HepG2 (cell line): ENCODE results near the gene SLC43A1. TPM values are rescaled to one million over a fixed set of nuclear protein-coding genes. Genes with fewer than 3 reads are reported as not detected.

Source experiments
- AHR ChIP-seq: IDR thresholded peaks from 2 replicates; pipeline ENCODE4 v1.6.1; 2018; ENCODE audit warnings: missing genetic modification reagents, missing compliant biosample characterization
- ATM ChIP-seq: fragments of 450-650 bp; IDR thresholded peaks from 2 replicates; pipeline ENCODE4 v1.7.1; 2017; ENCODE audit warnings: mild to moderate bottlenecking, borderline replicate concordance
- FOSL1 ChIP-seq: sonication (generic); formaldehyde crosslinking; IDR thresholded peaks from 2 replicates; pipeline ENCODE4 v1.9.0; 2021; ENCODE audit warnings: missing genetic modification reagents, borderline replicate concordance
- FOSL2 ChIP-seq: sonication (generic); formaldehyde crosslinking; IDR thresholded peaks from 2 replicates; pipeline ENCODE4 v1.4.0; 2020; ENCODE audit warnings: missing genetic modification reagents
- JUNB ChIP-seq: sonication (generic); formaldehyde crosslinking; IDR thresholded peaks from 2 replicates; pipeline ENCODE4 v1.8.0; 2022; ENCODE audit warnings: missing genetic modification reagents, mild to moderate bottlenecking, borderline replicate concordance
- MED8 ChIP-seq: sonication (generic); formaldehyde crosslinking; IDR thresholded peaks from 2 replicates; pipeline ENCODE4 v1.8.1; 2023; ENCODE audit warnings: mild to moderate bottlenecking, missing genetic modification reagents; ENCODE audit not compliant: insufficient replicate concordance
- MEF2D ChIP-seq: sonication (generic); formaldehyde crosslinking; IDR thresholded peaks from 2 replicates; pipeline ENCODE4 v1.5.1; 2020; ENCODE audit warnings: mild to moderate bottlenecking, missing genetic modification reagents
- MEIS1 ChIP-seq: sonication (generic); formaldehyde crosslinking; IDR thresholded peaks from 2 replicates; pipeline ENCODE4 v1.9.0; 2021; ENCODE audit warnings: mild to moderate bottlenecking, missing genetic modification reagents, moderate library complexity, borderline replicate concordance
- MTA1 ChIP-seq: sonication (generic); formaldehyde crosslinking; IDR thresholded peaks from 2 replicates; pipeline ENCODE4 v1.4.0; 2020; ENCODE audit warnings: missing genetic modification reagents, mild to moderate bottlenecking, borderline replicate concordance
- MXD1 ChIP-seq: sonication (generic); formaldehyde crosslinking; IDR thresholded peaks from 2 replicates; pipeline ENCODE4 v1.4.0; 2020; ENCODE audit warnings: mild to moderate bottlenecking, missing genetic modification reagents
- NR2F6 ChIP-seq, 2 experiments: IDR thresholded peaks; 2 replicates each; pipeline ENCODE4 v1.6.1; 2016; ENCODE audit warnings: antibody characterized with exemption in 1 of 2, mild to moderate bottlenecking in 1 of 2
- NRL ChIP-seq: sonication (generic); formaldehyde crosslinking; IDR thresholded peaks from 2 replicates; pipeline ENCODE4 v1.5.0; 2020; ENCODE audit warnings: missing genetic modification reagents, mild to moderate bottlenecking, moderate library complexity, borderline replicate concordance
- RBAK ChIP-seq: sonication (generic); formaldehyde crosslinking; IDR thresholded peaks from 2 replicates; pipeline ENCODE4 v1.5.1; 2020; ENCODE audit warnings: mild to moderate bottlenecking, missing genetic modification reagents
- SMAD1 ChIP-seq: sonication (generic); formaldehyde crosslinking; IDR thresholded peaks from 2 replicates; pipeline ENCODE4 v1.4.0; 2020; ENCODE audit warnings: missing genetic modification reagents, low read depth, mild to moderate bottlenecking, borderline replicate concordance
- TBL1XR1 ChIP-seq: fragments of 150-350 bp; IDR thresholded peaks from 2 replicates; pipeline ENCODE4 v1.6.1; 2014; ENCODE audit warnings: borderline replicate concordance, low read length; ENCODE audit not compliant: partially characterized antibody
- TCF7L2 ChIP-seq: IDR thresholded peaks from 2 replicates; pipeline ENCODE4 v1.6.1; 2011; ENCODE audit warnings: mild to moderate bottlenecking, low read depth, low read length, moderate library complexity
- THAP11 ChIP-seq: IDR thresholded peaks from 2 replicates; pipeline ENCODE4 v1.6.1; 2016; ENCODE audit warnings: missing biosample characterization, missing genetic modification reagents
- ZMYM4 ChIP-seq: sonication (generic); formaldehyde crosslinking; IDR thresholded peaks from 2 replicates; pipeline ENCODE4 v1.8.1; 2023; ENCODE audit warnings: mild to moderate bottlenecking, missing genetic modification reagents
- ZNF274 ChIP-seq: sonication (generic); formaldehyde crosslinking; IDR thresholded peaks from 2 replicates; pipeline ENCODE4 v1.5.1; 2020; ENCODE audit warnings: mild to moderate bottlenecking, missing genetic modification reagents
- ZNF564 ChIP-seq: sonication (generic); formaldehyde crosslinking; IDR thresholded peaks from 2 replicates; pipeline ENCODE4 v1.8.1; 2023; ENCODE audit warnings: mild to moderate bottlenecking, missing genetic modification reagents
- ZNF589 ChIP-seq: sonication (generic); formaldehyde crosslinking; conservative IDR thresholded peaks from 2 replicates; pipeline ENCODE4 v1.8.0; 2022; ENCODE audit warnings: mild to moderate bottlenecking, moderate library complexity, missing genetic modification reagents
- ZNF792 ChIP-seq: IDR thresholded peaks from 2 replicates; pipeline ENCODE4 v1.6.1; 2016
- ZNF878 ChIP-seq: sonication (generic); formaldehyde crosslinking; IDR thresholded peaks from 2 replicates; pipeline ENCODE4 v1.8.1; 2023; ENCODE audit warnings: mild to moderate bottlenecking, missing genetic modification reagents, moderate library complexity
- polyA plus RNA-seq, 8 experiments: library from polyadenylated mRNA; depleted of rRNA in 3 of 8; stranded (reverse) in 7 of 8; unstranded in 1 of 8; fragments of >200 nt; fragmentation: Illumina TruSeq in 4 of 8; extraction: Trizol in 4 of 8; gene quantifications; 2 replicates each; pipeline versions ENCODE4 v1.2.1 to v1.2.3, GENCODE V29; 2011 to 2016; ENCODE audit warnings: low read depth in 4 of 8, missing spikeins in 1 of 8, mixed read lengths in 1 of 8; ENCODE audit not compliant: insufficient read depth in 1 of 8
- total RNA-seq, 5 experiments: library from RNA; depleted of rRNA; stranded (reverse); fragments of >200 nt; fragmentation: Illumina TruSeq; extraction: Trizol; gene quantifications; 2 replicates each; pipeline ENCODE4 v1.2.3, GENCODE V29; 2016; ENCODE audit warnings: low read depth in 1 of 5
- TF ChIP-seq, protein P1 (sequence below): sonication (generic); formaldehyde crosslinking; IDR thresholded peaks from 2 replicates; pipeline ENCODE4 v1.4.0; 2020; ENCODE audit warnings: missing genetic modification reagents
- TF ChIP-seq, protein P2 (sequence below): sonication (generic); formaldehyde crosslinking; IDR thresholded peaks from 2 replicates; pipeline ENCODE4 v1.5.0; 2020; ENCODE audit warnings: missing genetic modification reagents
- TF ChIP-seq, protein P3 (sequence below): sonication (generic); formaldehyde crosslinking; IDR thresholded peaks from 2 replicates; pipeline ENCODE4 v1.8.1; 2023; ENCODE audit warnings: mild to moderate bottlenecking, moderate library complexity, missing genetic modification reagents
- TF ChIP-seq, protein P4 (sequence below): sonication (generic); formaldehyde crosslinking; IDR thresholded peaks from 2 replicates; pipeline ENCODE4 v1.8.1; 2023; ENCODE audit warnings: mild to moderate bottlenecking, missing genetic modification reagents, borderline replicate concordance

SLC43A1 gene
- total and polyA plus RNA-seq, 2 of the 13 experiments (the other 11 are each of a cell fraction or from before 2014, with no cell fraction given) = 72.3 to 87.6 TPM

DNA sequence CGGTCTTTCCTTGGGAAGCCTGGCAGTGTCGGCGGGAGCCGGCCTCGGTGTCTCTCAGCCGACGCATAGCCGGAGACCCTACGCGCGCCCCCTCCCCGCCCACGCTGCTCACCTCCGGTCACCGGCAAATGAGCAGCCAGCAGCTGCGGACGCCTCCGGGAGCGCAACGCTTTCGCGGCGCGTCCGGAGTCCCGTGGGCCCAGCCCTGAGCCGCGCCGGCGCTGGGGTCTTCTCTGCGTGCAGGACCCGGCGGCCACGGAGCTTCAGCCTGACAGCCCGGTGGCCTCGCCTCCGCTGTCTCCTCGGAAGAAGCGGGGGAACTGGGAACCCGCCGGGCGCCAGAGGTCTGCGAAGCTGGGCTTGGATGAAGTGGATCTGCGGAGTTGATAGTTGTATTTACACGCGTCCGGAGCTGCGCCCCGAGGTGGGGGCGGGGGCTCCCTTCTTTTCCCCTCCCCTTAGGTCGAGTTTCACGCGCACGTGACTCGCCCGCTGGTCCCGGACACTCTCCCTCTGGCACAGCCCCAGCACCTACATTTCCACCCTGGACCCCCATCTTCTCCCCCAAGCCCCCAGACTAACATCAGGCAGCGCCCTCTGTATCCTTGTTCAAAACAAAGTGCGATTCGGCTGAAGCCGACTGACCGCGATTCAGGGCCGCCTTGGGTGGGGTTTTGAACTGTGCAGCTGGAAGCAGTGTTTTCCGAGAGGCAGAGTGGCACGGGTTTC is at the start of gene SLC43A1 (continued):
- TF ChIP-seq ZNF589 (CRISPR knock-in tag) = no peak
- no peak for TF ChIP-seq TBL1XR1
- TF ChIP-seq ZNF878 (CRISPR knock-in tag) = peak; percentile 32; the same call in 1 of the 2 replicates
- peak; percentile 66 for TF ChIP-seq MED8 (CRISPR knock-in tag)
- TF ChIP-seq ATM = no peak
- no peak for TF ChIP-seq MEIS1 (CRISPR knock-in tag)
- no peak for TF ChIP-seq ZNF792 (CRISPR knock-in tag)
- TF ChIP-seq RBAK (CRISPR knock-in tag) = no peak
- peak; percentile 75; the same call in 1 of the 2 replicates for TF ChIP-seq MXD1 (CRISPR knock-in tag)
- TF ChIP-seq, protein P1, sequence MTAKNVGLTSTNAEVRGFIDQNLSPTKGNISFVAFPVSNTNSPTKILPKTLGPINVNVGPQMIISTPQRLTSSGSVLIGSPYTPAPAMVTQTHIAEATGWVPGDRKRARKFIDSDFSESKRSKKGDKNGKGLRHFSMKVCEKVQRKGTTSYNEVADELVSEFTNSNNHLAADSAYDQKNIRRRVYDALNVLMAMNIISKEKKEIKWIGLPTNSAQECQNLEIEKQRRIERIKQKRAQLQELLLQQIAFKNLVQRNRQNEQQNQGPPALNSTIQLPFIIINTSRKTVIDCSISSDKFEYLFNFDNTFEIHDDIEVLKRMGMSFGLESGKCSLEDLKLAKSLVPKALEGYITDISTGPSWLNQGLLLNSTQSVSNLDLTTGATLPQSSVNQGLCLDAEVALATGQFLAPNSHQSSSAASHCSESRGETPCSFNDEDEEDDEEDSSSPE (CRISPR knock-in tag) = peak; percentile 22; the same call in 1 of the 2 replicates
- TF ChIP-seq JUNB = no peak
- TF ChIP-seq ZNF274 (CRISPR knock-in tag) = no peak
- TF ChIP-seq THAP11 (CRISPR knock-in tag) = 0 out of 2 replicates have a peak, but pooled peaks have one; percentile 43
- no peak; the same call in 1 of the 2 replicates for TF ChIP-seq NR2F6 (IDR thresholded peaks at IDR 0.05)
- TF ChIP-seq NR2F6 (CRISPR knock-in tag; IDR thresholded peaks at IDR 0.05) = no peak
- no peak for TF ChIP-seq FOSL1
- TF ChIP-seq, protein P2, sequence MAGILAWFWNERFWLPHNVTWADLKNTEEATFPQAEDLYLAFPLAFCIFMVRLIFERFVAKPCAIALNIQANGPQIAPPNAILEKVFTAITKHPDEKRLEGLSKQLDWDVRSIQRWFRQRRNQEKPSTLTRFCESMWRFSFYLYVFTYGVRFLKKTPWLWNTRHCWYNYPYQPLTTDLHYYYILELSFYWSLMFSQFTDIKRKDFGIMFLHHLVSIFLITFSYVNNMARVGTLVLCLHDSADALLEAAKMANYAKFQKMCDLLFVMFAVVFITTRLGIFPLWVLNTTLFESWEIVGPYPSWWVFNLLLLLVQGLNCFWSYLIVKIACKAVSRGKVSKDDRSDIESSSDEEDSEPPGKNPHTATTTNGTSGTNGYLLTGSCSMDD (CRISPR knock-in tag) = no peak
- no peak for TF ChIP-seq MTA1 (CRISPR knock-in tag)
- TF ChIP-seq ZMYM4 (CRISPR knock-in tag) = no peak
- TF ChIP-seq, protein P3, sequence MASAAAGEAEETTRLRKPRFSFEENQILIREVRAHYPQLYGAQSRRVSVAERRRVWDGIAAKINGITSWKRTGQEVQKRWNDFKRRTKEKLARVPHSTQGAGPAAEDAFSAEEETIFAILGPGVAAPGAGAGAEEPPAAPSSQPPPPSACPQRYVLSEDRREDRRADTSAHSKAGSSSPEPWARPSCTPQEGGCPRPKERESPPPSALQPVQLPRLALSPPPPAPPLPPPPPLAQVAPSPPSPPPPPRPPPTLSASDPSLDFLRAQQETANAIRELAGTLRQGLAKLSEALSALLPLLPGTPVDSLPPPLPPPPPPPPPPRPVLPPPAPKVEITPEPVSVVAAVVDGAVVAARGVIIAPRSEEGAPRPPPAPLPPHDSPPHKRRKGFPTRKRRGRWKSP (CRISPR knock-in tag) = no peak
- no peak for TF ChIP-seq SMAD1
- TF ChIP-seq TCF7L2 = no peak
- TF ChIP-seq MEF2D (CRISPR knock-in tag) = 0 out of 2 replicates have a peak, but pooled peaks have one; percentile 35
- TF ChIP-seq AHR (CRISPR knock-in tag) = peak; percentile 62; the same call in 1 of the 2 replicates
- TF ChIP-seq, protein P4, sequence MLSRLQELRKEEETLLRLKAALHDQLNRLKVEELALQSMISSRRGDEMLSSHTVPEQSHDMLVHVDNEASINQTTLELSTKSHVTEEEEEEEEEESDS (CRISPR knock-in tag) = no peak
- 0 out of 2 replicates have a peak, but pooled peaks have one; percentile 26 for TF ChIP-seq NRL (CRISPR knock-in tag)
- peak; percentile 31; the same call in 1 of the 2 replicates for TF ChIP-seq FOSL2 (CRISPR knock-in tag)
- peak; percentile 70; the same call in 1 of the 2 replicates for TF ChIP-seq ZNF564 (CRISPR knock-in tag)
